ENCODE data around the gene AGBL3.

- TF ChIP-seq CTCF (IDR thresholded peaks at IDR 0.05; ENCODE audit: borderline replicate concordance, extremely low read depth, low read length, poor library complexity, severe bottlenecking) (no peak), EZH2 (IDR thresholded peaks at IDR 0.05; ENCODE audit: borderline replicate concordance, low read depth, low read length, severe bottlenecking) (no peak)
These were observed 161.1 kb downstream of the AGBL3 start for GRCh38 chr7:135147341-135147898.

All from DND-41 (cell line).